MCF 10A (cell line): ENCODE measurements around the gene CCDC88C. TPM values are rescaled to one million over a fixed set of nuclear protein-coding genes. Genes with fewer than 3 reads are reported as not detected.

Experiments
- BruUV-seq: library from RNA; stranded (reverse); fragments of 400-500 nt; replicated peaks from 2 replicates; lab custom pipeline; 2021; lab: Mats Ljungman, UMichigan
- CTCF ChIA-PET: fragments of 300-600 bp; sonication (Branson Sonifier 250); formaldehyde crosslinking; extraction: SDS; loops from one replicate; lab custom pipeline; 2021; ENCODE audit warnings: antibody characterized with exemption, inconsistent platforms; lab: Yijun Ruan, JAX
- POLR2A ChIA-PET: fragments of 300-600, 350-650 bp; sonication (Branson Sonifier 250); formaldehyde crosslinking; extraction: SDS; loops from one replicate; lab custom pipeline; 2020; ENCODE audit warnings: antibody characterized with exemption, inconsistent platforms; lab: Yijun Ruan, JAX
- DNase-seq: peaks from one replicate; pipeline ENCODE4 v3.0.0-alpha.2; 2018; ENCODE audit not compliant: unreplicated experiment
- H3K27ac Mint-ChIP-seq: one replicate; pipeline ENCODE4 v1.8.0; 2022; ENCODE audit warnings: mild to moderate bottlenecking, low read depth, mixed read lengths; ENCODE audit not compliant: unreplicated experiment
- H3K27me3 Mint-ChIP-seq: one replicate; pipeline ENCODE4 v1.8.0; 2022; ENCODE audit warnings: mixed read lengths; ENCODE audit not compliant: insufficient read depth, unreplicated experiment
- H3K36me3 Mint-ChIP-seq: one replicate; pipeline ENCODE4 v1.8.0; 2022; ENCODE audit warnings: mild to moderate bottlenecking, moderate library complexity, mixed read lengths; ENCODE audit not compliant: insufficient read depth, unreplicated experiment
- H3K4me1 Mint-ChIP-seq: one replicate; pipeline ENCODE4 v1.8.0; 2022; ENCODE audit warnings: mixed read lengths; ENCODE audit not compliant: insufficient read depth, unreplicated experiment
- H3K4me3 Mint-ChIP-seq: one replicate; pipeline ENCODE4 v1.8.0; 2022; ENCODE audit warnings: mild to moderate bottlenecking, moderate library complexity, mixed read lengths; ENCODE audit not compliant: unreplicated experiment
- H3K9me3 Mint-ChIP-seq: one replicate; pipeline ENCODE4 v1.8.0; 2022; ENCODE audit warnings: mixed read lengths; ENCODE audit not compliant: unreplicated experiment
- CTCF ChIP-seq: fragments of 200-600 bp; IDR thresholded peaks from one replicate; pipeline ENCODE4 v1.8.0; 2022; ENCODE audit warnings: antibody characterized with exemption, mild to moderate bottlenecking; ENCODE audit not compliant: unreplicated experiment
- intact Hi-C: fragments of 100-400 bp; cut with micrococcal nuclease; formaldehyde crosslinking; loops from 2 replicates; pipeline ENCODE4 v1.14.1; 2022
- total RNA-seq: library from RNA; stranded (reverse); gene quantifications from 2 replicates; pipeline ENCODE4 v1.2.3, GENCODE V29; 2022

CCDC88C gene
- total RNA-seq, 1 experiment from 2014 or later = 19.7 TPM

- Mint-ChIP-seq H3K4me1 (peaks cover 24% of the 10 kb centered on the region), H3K27me3 (no peaks in the 10 kb centered on the region), H3K9me3 (no peaks in the 10 kb centered on the region), H3K4me3 (peak overlapping the region; percentile 71), H3K36me3 (peaks cover under 1% of the 10 kb centered on the region), H3K27ac (no peak overlapping the region)
- peak; percentile 20 for DNase-seq
- no TSS peak for BruUV-seq
- CTCF ChIA-PET = interaction anchor here (0.6 to 11.7 kb wide), 5 partner anchors 18 to 1651 kb away, joined by 3 to 276 read pairs (median 10); no protein-coding TSS in a partner anchor
- POLR2A ChIA-PET = interaction anchor here (0.9 to 9.3 kb wide), 12 partner anchors 15 to 117 kb away, joined by 3 to 99 read pairs (median 6); partner anchors contain the start of gene PPP4R3A
- no peak for TF ChIP-seq CTCF
- intact Hi-C loops = loop anchor here (2.0 kb wide), 1 partner anchor 56 kb away; no protein-coding TSS in a partner anchor
These were observed 888 bp downstream of the CCDC88C start for GRCh38 chr14:91416744-91417119.

GRCh38 chr14:91415794-91416743, 1.6 kb downstream of the CCDC88C start:
- peak; percentile 79 for DNase-seq
- TSS peak; percentile 32 for BruUV-seq
- Mint-ChIP-seq H3K4me3 (peak overlapping the region; percentile 71), H3K9me3 (no peaks in the 10 kb centered on the region), H3K27me3 (no peaks in the 10 kb centered on the region), H3K4me1 (peaks cover 24% of the 10 kb centered on the region), H3K27ac (peak overlapping the region; percentile 31), H3K36me3 (peaks cover 7% of the 10 kb centered on the region)
- TF ChIP-seq CTCF = no peak
- intact Hi-C loops = loop anchor here (2.0 kb wide), 1 partner anchor 55 kb away; no protein-coding TSS in a partner anchor
- ChIA-PET POLR2A (interaction anchor here (0.5 to 9.3 kb wide), 21 partner anchors 9 to 240 kb away, joined by 3 to 99 read pairs (median 4); partner anchors contain the start of gene PPP4R3A), CTCF (interaction anchor here (0.6 to 11.7 kb wide), 14 partner anchors 18 to 1651 kb away, joined by 3 to 276 read pairs (median 5); no protein-coding TSS in a partner anchor)

GRCh38 chr14:91414475-91414833, 3.2 kb downstream of the CCDC88C start:
- peaks cover 10% of the 10 kb centered on the region for H3K36me3 Mint-ChIP-seq
- ChIA-PET POLR2A (interaction anchor here (0.6 to 9.3 kb wide), 7 partner anchors 12 to 543 kb away, joined by 3 to 99 read pairs (median 5); no protein-coding TSS in a partner anchor), CTCF (interaction anchor here (0.5 to 11.7 kb wide), 7 partner anchors 17 to 389 kb away, joined by 3 to 276 read pairs (median 4); no protein-coding TSS in a partner anchor)
- H3K4me3 Mint-ChIP-seq = no peak overlapping the region
- BruUV-seq = no TSS peak
- no peaks in the 10 kb centered on the region for H3K27me3 Mint-ChIP-seq
- intact Hi-C loops = no loop called here
- H3K4me1 Mint-ChIP-seq = peaks cover 24% of the 10 kb centered on the region
- DNase-seq = no peak
- H3K9me3 Mint-ChIP-seq = no peaks in the 10 kb centered on the region
- no peak for TF ChIP-seq CTCF
- H3K27ac Mint-ChIP-seq = no peak overlapping the region
